Neural crest cell (in vitro differentiated cells): ENCODE measurements around the gene OSBPL9. TPM values are rescaled to one million over a fixed set of nuclear protein-coding genes. Genes with fewer than 3 reads are reported as not detected.

ENCODE experiments used
- DNase-seq: peaks from one replicate; pipeline ENCODE4 v3.0.0; 2021; ENCODE audit warnings: low read depth, mixed read lengths, low spot score
- H3K27ac Mint-ChIP-seq: one replicate; pipeline ENCODE4 v1.8.0; 2021; ENCODE audit warnings: mild to moderate bottlenecking, mixed read lengths; ENCODE audit not compliant: unreplicated experiment
- H3K27me3 Mint-ChIP-seq: 2 replicates; pipeline ENCODE4 v1.8.0; 2021; ENCODE audit warnings: low read depth, mild to moderate bottlenecking, mixed read lengths
- H3K36me3 Mint-ChIP-seq: 2 replicates; pipeline ENCODE4 v1.8.0; 2021; ENCODE audit warnings: low read depth, mild to moderate bottlenecking, mixed read lengths
- H3K4me1 Mint-ChIP-seq: 2 replicates; pipeline ENCODE4 v1.8.0; 2021; ENCODE audit warnings: mixed read lengths
- H3K4me3 Mint-ChIP-seq: one replicate; pipeline ENCODE4 v1.8.0; 2021; ENCODE audit warnings: mild to moderate bottlenecking, mixed read lengths
- H3K9me3 Mint-ChIP-seq: 2 replicates; pipeline ENCODE4 v1.8.0; 2021; ENCODE audit warnings: mixed read lengths
- total RNA-seq: library from RNA; stranded (reverse); gene quantifications from 2 replicates; pipeline ENCODE4 v1.2.1, GENCODE V29; 2021
- TF ChIP-seq, protein P1 (sequence below): fragments of 200-600 bp; sonication (generic); conservative IDR thresholded peaks from 2 replicates; pipeline ENCODE4 v1.5.0; 2021; ENCODE audit warnings: antibody characterized with exemption, mild to moderate bottlenecking

The OSBPL9 gene
- total RNA-seq, 1 donor from 2014 or later = 76.7 TPM

DNA sequence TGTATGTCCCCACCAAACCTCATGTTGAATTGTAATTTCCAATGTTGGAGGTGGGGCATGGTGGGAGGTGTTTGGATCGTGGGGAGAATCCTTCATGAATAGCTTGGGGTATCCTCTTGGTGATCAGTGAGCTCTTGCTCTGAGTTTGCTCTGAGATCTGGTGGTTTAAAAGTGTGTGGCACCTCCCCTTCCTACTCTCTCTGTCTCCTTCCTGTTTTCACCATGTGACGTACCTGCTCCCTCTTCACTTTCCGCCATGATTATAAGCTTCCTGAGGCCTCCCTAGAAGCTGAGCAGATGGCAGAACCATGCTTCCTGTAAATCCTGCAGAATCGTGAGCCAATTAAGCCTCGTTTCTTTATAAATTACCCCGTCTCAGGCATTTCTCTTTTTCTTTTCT lies 40.0 kb upstream of the OSBPL9 start:
- peaks cover 15% of the 10 kb centered on the region for H3K4me1 Mint-ChIP-seq
- TF ChIP-seq, protein P1, sequence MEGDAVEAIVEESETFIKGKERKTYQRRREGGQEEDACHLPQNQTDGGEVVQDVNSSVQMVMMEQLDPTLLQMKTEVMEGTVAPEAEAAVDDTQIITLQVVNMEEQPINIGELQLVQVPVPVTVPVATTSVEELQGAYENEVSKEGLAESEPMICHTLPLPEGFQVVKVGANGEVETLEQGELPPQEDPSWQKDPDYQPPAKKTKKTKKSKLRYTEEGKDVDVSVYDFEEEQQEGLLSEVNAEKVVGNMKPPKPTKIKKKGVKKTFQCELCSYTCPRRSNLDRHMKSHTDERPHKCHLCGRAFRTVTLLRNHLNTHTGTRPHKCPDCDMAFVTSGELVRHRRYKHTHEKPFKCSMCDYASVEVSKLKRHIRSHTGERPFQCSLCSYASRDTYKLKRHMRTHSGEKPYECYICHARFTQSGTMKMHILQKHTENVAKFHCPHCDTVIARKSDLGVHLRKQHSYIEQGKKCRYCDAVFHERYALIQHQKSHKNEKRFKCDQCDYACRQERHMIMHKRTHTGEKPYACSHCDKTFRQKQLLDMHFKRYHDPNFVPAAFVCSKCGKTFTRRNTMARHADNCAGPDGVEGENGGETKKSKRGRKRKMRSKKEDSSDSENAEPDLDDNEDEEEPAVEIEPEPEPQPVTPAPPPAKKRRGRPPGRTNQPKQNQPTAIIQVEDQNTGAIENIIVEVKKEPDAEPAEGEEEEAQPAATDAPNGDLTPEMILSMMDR = no peak
- no peak for DNase-seq
- no peaks in the 10 kb centered on the region for H3K9me3 Mint-ChIP-seq
- H3K27ac Mint-ChIP-seq = no peak overlapping the region
- no peaks in the 10 kb centered on the region for H3K27me3 Mint-ChIP-seq
- no peak overlapping the region for H3K4me3 Mint-ChIP-seq
- no peaks in the 10 kb centered on the region for H3K36me3 Mint-ChIP-seq

DNA sequence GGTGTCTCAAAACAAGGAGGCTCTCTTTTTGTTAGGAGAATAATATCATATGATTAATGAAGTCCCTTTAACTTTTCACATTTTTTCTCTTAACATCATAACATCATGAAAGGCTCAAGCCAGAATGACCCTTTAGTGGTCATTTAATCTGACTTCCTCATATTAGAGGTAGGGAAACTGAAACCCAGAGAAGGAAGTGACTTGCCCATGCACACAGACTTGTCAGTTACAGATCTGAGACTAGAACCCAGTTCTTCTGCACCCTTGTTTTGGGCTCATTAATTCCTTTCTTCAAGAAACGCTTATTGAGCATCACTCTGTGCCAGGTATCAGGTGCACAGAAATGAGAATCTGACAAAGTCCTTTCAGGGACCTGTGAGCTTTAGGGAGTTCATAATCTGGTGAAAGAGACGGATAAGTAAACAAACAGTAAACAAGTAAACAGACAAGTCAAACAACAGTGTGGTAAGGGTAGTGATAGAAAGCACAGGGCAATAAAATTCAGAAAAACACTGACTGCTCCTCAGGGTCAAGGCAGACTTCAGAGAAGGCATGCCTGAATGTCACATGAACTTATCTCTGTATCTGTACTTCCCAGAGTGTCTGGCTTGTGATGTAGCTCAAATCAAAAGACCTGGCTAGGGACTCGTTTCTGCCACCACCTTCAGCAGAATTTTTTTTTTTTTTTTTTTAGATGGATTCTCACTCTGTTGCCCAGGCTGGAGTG lies 38.3 kb upstream of the OSBPL9 start:
- H3K4me1 Mint-ChIP-seq = peaks cover 13% of the 10 kb centered on the region
- no peaks in the 10 kb centered on the region for H3K27me3 Mint-ChIP-seq
- no peak for DNase-seq
- H3K9me3 Mint-ChIP-seq = no peaks in the 10 kb centered on the region
- H3K27ac Mint-ChIP-seq = no peak overlapping the region
- H3K4me3 Mint-ChIP-seq = no peak overlapping the region
- no peaks in the 10 kb centered on the region for H3K36me3 Mint-ChIP-seq
- TF ChIP-seq, protein P1 = no peak

DNA sequence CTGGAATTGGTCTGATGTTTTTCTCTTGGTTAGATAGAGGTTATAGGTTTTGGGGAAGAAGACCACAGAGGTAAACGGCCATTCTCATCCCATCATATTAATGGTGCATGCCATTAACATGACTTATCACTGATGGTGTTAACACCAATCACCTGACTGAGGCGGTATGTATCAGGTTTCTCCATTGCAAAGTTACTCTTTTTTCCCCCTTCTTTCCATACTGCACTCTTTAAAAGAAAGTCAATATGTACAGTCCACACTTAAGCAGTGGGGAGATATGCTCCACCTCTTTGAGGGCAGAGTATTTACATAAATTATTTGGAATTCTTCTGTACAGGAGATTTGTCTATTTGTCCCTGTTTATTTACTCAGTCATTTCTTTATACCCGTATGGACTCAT lies 35.7 kb upstream of the OSBPL9 start:
- Mint-ChIP-seq H3K9me3 (no peaks in the 10 kb centered on the region), H3K4me1 (peaks cover 11% of the 10 kb centered on the region)

DNA sequence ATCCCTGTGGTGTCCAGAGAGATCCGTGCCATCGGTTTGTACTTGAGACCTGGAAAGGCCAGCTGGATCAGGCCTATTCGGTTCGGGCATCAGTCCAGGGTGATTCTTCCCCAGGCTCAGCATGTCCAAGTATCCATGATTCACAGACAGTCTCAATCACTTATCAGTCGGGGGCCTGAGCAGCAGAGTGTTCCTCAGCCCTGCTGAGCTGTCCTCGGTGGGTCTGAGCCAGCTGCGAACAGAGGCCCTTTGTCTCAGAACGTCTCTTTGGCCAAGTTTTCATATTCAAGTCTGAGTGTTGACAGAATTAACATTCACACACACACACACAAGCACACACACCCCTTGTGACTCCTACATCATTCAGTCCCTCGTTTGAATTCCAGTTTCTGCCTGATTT lies 33.4 kb upstream of the OSBPL9 start:
- peak overlapping the region; percentile 67 for H3K27ac Mint-ChIP-seq
- TF ChIP-seq, protein P1 = no peak
- H3K36me3 Mint-ChIP-seq = no peaks in the 10 kb centered on the region
- peaks cover 11% of the 10 kb centered on the region for H3K4me1 Mint-ChIP-seq
- no peaks in the 10 kb centered on the region for H3K9me3 Mint-ChIP-seq
- DNase-seq = peak; percentile 8
- no peak overlapping the region for H3K4me3 Mint-ChIP-seq
- H3K27me3 Mint-ChIP-seq = no peaks in the 10 kb centered on the region

More for the DNA sequence above, 35.7 kb upstream of the OSBPL9 start:
- Mint-ChIP-seq H3K27me3 (no peaks in the 10 kb centered on the region), H3K36me3 (no peaks in the 10 kb centered on the region), H3K27ac (no peak overlapping the region), H3K4me3 (no peak overlapping the region)
- no peak for DNase-seq
- TF ChIP-seq, protein P1 = no peak

DNA sequence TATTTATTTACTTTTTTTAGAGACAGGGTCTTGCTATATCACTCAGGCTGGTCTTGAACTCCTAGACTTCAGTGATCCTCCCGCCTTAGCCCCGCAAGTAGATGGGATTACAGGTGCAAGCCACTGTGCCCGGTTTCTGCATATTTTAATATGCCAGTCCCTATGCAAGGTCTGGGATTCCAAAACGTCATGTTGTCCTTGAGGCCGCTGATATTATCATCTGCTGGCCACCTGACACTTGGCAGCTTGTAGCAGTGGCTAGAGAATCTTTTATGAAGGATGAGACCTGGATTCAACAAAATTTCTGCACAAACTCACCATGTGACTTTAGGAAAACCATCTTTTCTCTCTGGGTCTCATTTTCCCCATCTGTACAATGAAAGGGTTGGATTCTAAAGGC lies 32.9 kb upstream of the OSBPL9 start:
- Mint-ChIP-seq H3K27me3 (no peaks in the 10 kb centered on the region), H3K36me3 (no peaks in the 10 kb centered on the region), H3K9me3 (no peaks in the 10 kb centered on the region), H3K4me1 (peaks cover 11% of the 10 kb centered on the region), H3K4me3 (no peak overlapping the region), H3K27ac (no peak overlapping the region)
- no peak for DNase-seq
- TF ChIP-seq, protein P1 = no peak
